Measurements from ENCODE around the gene DLGAP1.

GRCh38 chr18:3478262-3478978 lies 976.7 kb downstream of the DLGAP1 start:
- TF ChIP-seq CTCF (IDR thresholded peaks at IDR 0.05; ENCODE audit: low read depth, low read length): no peak
- TF ChIP-seq MAX (IDR thresholded peaks at IDR 0.05; ENCODE audit: low read depth, low read length): no peak
- no peak for TF ChIP-seq POLR2A (IDR thresholded peaks at IDR 0.05; ENCODE audit: extremely low read depth, insufficient read length)

Data from NB4 (cell line).